ENCODE data around the gene MOGAT1.

MOGAT1 gene

GRCh38 chr2:222637067-222637466 is 34.4 kb upstream of the MOGAT1 start:
- in situ Hi-C loops (cut with MboI; ENCODE audit: low sequenced_read_pairs, unreplicated experiment) = no loop called here
- no peak for TF ChIP-seq CTCF (IDR thresholded peaks at IDR 0.05; ENCODE audit: borderline replicate concordance, control extremely low read depth, extremely low read depth, insufficient read depth, missing control alignments)
- no peak for DNase-seq (ENCODE audit: low spot score)

GRCh38 chr2:222641336-222641735 is 30.1 kb upstream of the MOGAT1 start:
- no peak for TF ChIP-seq CTCF (IDR thresholded peaks at IDR 0.05; ENCODE audit: borderline replicate concordance, control extremely low read depth, extremely low read depth, insufficient read depth, missing control alignments)
- in situ Hi-C loops (cut with MboI; ENCODE audit: low sequenced_read_pairs, unreplicated experiment) = no loop called here
- DNase-seq (ENCODE audit: low spot score) = no peak

GRCh38 chr2:222643134-222643533 is 28.3 kb upstream of the MOGAT1 start:
- no peak for DNase-seq (ENCODE audit: low spot score)
- in situ Hi-C loops (cut with MboI; ENCODE audit: low sequenced_read_pairs, unreplicated experiment) = no loop called here
- TF ChIP-seq CTCF (IDR thresholded peaks at IDR 0.05; ENCODE audit: borderline replicate concordance, control extremely low read depth, extremely low read depth, insufficient read depth, missing control alignments) = no peak

GRCh38 chr2:222646008-222646407 is 25.4 kb upstream of the MOGAT1 start:
- DNase-seq (ENCODE audit: low spot score) = no peak
- in situ Hi-C loops (cut with MboI; ENCODE audit: low sequenced_read_pairs, unreplicated experiment) = no loop called here
- TF ChIP-seq CTCF (IDR thresholded peaks at IDR 0.05; ENCODE audit: borderline replicate concordance, control extremely low read depth, extremely low read depth, insufficient read depth, missing control alignments) = no peak

GRCh38 chr2:222649801-222650200 is 21.7 kb upstream of the MOGAT1 start:
- no peak for DNase-seq (ENCODE audit: low spot score)
- no peak for TF ChIP-seq CTCF (IDR thresholded peaks at IDR 0.05; ENCODE audit: borderline replicate concordance, control extremely low read depth, extremely low read depth, insufficient read depth, missing control alignments)
- in situ Hi-C loops (cut with MboI; ENCODE audit: low sequenced_read_pairs, unreplicated experiment) = no loop called here

- no peak for TF ChIP-seq CTCF (IDR thresholded peaks at IDR 0.05; ENCODE audit: borderline replicate concordance, control extremely low read depth, extremely low read depth, insufficient read depth, missing control alignments)
- no peak for DNase-seq (ENCODE audit: low spot score)
Observed at GRCh38 chr2:222651718-222652418, 19.6 kb upstream of the MOGAT1 start.

More at GRCh38 chr2:222651718-222652418, 19.6 kb upstream of the MOGAT1 start:
- in situ Hi-C loops (cut with MboI; ENCODE audit: low sequenced_read_pairs, unreplicated experiment) = no loop called here
